CD1c-positive myeloid dendritic cell (primary cell): ENCODE measurements around the gene AFDN.

Experiments used
- DNase-seq: peaks from one replicate; pipeline ENCODE4 v3.0.0-alpha.2; 2016; ENCODE audit errors: extremely low spot score

The AFDN gene

GRCh38 chr6:167796192-167796981 is 30.3 kb upstream of the AFDN start:
- DNase-seq = no peak

DNA sequence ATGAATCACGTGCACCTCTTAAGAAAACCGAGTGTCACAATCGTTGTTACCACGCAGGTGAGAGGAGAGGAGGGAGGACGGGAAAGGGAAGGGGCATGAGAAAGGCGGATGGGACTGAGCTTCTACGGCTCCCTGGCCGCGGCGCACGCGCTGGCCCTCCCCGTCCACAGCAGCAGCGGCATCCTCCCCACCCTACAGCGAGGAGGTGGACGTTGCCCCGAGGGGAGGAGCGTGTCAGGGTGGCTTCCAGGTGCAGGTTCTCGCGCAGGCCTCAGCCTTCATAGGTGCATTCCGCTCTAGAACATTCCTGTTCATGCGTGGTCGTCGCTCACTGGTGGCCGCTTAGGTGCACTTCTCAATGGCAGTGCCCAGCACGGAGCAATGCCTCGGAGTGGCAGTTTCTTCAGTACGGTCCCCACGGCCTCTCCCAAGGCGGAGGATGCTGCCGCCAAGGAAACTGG is 29.7 kb upstream of the AFDN start:
- DNase-seq = no peak

DNA sequence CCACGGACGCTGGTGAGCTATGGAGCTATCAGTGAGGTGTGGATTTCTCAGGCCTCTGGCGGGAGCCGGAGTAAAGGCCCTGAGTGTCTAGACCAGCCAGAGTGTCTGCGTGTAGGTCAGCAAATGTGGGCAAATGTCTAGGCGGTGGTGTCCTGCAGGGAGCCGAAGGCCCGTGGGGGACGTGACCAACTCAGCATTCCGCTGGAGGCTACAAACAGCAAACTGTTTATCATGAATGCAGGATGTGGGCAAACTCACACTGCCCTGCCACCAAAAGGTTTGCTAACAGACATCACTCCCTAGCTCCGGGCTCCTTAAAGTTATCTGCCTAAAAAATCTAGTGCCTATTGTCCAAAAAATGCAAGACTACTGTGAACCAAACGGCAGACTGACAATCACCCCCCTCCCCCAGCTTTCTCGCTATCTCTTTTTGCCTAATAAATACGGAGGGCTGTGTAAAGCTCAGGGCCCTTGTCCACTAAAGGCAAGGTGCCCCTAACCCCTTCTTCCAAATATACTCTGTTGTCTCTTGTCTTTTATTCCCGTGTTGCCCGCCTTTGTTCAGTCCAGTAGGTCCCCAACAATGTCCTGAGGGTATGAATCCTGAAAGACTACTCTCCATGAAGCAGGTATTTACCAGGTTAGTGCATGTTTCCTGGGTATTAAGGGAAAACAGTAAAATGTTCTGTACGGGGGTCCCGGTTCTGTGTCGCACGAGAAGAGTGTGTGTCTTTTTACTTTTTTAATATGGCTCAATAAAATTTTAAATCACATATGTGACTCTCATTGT is 29.0 kb upstream of the AFDN start:
- DNase-seq = no peak

DNA sequence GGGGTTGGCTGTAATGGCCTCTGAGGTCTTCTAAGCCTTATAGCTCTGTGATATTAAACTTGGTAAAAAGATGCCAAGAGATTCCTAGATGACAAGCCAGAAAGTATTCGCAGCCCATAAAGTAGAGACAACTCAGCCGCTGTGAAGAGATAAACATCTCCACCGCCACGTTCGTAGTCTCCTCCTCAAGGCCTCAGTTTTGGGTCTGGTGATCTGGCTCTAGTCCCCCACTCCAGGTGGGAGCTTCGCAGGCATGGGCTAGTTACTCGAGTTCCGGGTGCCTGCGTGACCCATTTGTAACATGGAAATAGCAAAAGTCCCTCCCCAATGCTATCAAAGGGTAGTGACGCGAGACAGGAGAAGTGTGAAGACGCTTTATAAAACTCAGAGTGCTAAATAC is 28.3 kb upstream of the AFDN start:
- DNase-seq = no peak

DNA sequence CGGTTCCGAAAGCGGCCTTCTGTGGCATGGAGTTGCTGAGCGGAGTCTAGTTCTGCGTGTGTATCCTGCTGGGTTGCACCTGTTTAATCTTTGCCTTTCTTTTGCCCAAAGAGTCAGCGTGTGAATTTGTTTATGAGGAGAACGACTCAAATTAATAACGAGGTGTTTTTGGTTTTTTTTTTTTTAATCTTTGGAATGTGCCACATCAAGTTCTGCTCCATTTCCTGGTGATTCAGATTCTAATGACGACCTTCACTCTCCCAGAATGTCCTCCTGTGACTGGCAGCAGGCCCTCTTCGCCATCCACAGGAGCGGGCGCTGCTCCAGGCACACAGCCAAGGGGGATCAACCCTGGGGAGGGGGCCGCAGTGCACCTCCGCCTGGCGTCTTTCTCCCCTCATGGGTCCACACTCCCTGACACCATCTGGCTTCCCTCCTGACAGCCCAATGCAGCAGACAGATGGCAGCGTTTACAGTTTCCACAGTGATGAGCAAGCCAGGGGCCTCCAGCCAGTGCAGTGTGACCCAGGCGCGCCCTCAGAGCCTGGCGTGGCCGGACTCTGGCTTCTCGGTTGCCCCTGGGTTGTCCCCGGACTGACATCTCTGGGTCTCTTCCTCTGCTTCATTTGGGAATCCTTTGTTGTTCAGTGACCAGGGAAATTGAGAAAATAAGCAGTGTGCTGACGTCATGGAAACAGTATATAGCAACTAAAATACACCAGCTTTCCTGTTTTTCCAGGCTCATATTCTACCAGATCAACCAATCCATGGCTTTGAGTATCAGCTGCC is 27.5 kb upstream of the AFDN start:
- DNase-seq = no peak

DNA sequence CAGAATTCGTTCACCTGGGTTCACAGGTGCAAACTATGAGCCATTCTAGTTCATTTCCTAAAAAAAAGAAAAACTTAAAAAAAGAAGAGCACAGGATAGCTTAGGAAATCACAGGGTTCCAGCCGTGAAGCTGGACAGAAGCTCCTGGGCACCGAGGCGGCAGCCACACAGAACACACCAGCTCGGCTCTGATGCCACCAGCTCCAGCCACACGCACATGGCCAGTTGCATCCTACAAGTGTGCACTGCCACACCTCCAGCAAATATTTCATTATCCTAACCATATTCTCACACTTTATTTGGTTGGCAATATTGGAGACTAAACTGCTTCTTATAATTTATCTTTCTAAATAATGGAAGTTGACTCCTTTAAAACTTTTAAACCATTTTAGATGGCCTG is 26.2 kb upstream of the AFDN start:
- no peak for DNase-seq

DNA sequence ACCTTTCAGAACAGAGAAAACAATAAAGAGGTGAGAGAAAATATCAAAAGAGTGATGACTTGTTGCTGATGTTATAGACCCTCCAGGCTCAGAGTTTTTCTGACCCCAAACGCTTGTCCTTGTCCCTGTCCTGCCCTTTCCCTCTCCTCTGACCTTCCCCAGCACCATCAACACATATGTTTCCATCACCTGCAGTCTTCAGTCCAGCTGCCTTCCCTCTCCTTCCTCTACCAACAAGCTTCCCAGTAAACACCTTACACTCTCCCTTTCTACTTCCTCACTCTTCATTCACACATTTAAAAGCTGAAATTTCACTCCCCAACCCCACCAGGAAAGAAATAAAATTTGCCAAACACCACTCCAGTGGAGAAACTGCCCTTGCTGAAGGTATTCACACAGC is 25.4 kb upstream of the AFDN start:
- no peak for DNase-seq

DNA sequence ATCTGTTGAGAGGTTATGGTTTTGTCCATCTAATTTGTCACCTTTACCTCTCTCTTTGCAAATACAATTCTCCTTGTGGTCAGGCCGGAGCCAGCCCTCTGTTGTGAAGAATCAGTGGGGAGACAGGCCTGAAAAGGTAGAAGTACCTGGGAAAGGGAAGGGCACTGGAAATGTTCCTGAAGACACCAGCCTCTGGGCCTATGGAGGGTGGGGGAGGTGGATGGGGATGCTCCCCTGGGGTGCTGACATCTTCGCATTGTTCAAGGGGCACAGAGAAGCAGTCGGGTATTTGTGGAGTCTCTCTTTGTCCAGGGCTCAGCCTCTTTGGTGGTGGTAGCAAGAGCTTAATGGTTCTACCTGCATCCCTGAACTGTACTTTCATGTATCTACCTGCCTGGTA is 24.4 kb upstream of the AFDN start:
- no peak for DNase-seq

- no peak for DNase-seq
Measured at GRCh38 chr6:167803816-167804215, 22.9 kb upstream of the AFDN start.

DNA sequence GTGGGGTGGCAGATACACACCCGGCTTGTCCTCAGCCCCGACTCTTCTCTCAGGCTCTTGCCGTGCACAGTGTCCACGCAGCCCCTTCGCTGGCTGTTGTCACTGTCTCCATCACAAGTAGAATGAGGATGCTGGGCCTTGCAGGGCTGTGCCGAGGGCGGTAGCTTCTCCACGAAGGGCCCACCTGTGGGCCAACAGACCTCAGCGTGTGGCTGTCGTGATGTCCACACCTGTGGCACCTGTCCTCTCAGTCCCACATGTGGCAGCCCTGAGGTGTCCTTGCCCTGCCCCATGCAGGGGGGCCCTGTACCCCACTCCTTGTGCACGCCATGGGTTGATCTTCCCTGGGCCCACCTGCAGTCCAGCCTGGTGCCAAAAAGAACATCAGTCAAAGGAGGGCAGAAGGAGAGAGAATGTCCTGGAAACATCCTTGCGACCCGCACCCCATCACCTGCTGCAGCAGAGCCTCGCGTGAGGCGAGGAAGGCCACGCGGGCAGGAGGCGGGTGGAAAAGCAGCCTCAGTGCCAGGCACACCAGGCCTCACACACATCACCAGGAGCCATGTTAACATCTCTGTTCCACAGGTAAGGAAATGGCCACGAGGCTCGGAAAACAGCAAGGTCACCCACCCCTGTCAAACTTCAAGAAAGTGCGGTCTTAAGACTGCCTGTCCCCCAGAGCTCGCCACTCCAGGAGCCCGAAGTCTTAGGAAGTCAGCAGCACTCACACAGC is 22.3 kb upstream of the AFDN start:
- no peak for DNase-seq

GRCh38 chr6:167805349-167806060 is 21.2 kb upstream of the AFDN start:
- no peak for DNase-seq

GRCh38 chr6:167806061-167806700 is 20.5 kb upstream of the AFDN start:
- DNase-seq = no peak

GRCh38 chr6:167807200-167807599 is 19.5 kb upstream of the AFDN start:
- no peak for DNase-seq

DNA sequence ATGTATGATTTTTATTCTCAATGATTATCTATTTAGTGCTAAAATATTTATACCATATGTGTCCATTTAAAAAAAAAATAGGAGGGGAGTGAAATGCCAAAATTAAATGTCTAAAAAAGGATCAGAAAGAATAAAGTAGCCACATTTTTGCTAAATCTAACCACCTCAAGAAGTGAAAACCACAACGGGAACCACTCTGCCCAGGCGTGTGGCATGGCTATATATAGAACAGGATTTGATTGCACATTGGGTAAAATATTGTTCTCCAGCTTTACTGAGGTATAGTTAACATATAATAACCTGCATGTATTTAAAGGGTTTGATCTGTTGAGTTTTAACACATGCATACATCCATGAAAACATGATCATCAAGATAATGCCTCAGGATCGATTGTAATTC is 19.0 kb upstream of the AFDN start:
- DNase-seq = no peak

GRCh38 chr6:167811040-167811439 is 15.7 kb upstream of the AFDN start:
- no peak for DNase-seq

DNA sequence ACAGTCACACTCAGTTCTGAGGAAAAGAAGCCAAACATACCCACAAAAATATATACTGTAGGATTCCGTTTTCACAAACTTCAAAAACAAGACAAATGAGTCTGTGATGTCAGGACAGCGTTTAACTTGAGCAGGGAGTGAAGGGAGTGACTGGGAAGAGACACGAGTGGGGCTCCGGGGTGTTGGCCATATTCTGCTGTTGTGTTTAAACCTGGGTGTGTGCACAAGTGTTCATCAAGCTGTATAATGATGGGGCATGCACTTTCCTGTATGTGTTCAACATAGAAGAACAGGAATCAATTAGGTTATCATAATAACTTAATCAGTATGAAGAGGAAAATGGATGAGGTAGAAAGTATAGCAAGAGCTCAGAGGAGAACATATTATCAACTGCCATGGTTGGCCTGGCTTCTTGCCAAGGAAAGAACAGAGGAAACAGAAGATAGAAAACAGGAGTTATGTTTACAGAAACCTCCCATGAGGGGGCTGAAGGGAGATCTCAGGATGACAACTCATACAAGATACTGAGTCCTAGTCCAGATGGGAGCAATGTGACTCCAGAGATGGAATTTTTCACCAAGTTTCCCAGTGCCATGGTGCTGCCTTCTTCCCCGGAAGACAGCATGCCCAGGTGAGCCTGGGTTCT is 15.1 kb upstream of the AFDN start:
- no peak for DNase-seq

DNA sequence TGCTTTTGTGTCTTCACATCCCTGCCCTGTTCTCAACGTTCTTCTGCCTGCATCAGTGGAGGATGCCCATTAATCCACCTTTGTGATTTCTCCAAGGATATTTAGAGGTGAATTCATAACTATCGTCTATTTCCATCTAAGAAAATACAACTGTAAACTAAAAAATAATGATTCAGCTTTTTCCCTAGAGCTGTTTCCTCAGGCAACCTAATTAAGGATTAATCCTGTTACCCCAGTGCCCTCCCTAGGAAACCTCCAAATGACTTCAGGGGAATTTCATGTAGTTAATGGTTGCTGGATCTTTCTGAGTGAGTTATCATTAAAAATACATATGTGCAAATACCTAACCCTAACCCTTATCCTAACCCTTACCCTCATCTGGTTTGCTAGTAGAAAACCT is 14.6 kb upstream of the AFDN start:
- DNase-seq = no peak

DNA sequence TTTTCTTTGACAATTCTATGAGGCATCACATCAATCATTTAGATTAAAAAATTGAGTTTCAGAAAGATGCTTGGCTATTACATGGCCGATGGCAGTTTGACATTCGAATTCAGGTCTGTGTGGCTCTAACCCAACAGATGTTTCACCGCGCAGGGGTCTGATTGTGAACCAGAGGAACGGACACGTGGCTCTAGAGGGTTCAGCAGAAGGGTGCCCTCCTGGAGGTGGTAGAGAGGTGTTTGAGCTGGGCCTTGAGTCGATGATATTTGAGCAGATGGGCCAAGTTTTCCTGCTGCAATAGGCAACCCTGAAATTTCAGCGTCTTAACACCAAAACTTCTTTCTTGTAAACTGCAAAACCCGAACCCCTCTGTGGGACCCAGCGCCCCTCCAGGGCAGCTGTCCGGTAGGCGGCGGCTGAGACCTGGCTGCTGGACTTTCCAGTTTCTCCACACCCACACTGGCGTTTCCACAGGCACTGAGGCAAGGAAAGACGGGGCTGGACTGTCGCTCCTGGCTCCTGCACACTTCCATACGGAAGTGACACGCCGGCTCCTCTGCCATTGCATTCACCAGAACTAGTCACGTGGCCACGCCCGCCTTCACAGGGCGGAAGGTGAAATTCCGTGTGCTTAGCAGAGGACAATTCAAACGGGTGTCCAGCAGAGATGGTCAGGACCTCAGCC is 11.3 kb upstream of the AFDN start:
- DNase-seq = no peak

GRCh38 chr6:167817016-167817415 is 9.7 kb upstream of the AFDN start:
- no peak for DNase-seq

DNA sequence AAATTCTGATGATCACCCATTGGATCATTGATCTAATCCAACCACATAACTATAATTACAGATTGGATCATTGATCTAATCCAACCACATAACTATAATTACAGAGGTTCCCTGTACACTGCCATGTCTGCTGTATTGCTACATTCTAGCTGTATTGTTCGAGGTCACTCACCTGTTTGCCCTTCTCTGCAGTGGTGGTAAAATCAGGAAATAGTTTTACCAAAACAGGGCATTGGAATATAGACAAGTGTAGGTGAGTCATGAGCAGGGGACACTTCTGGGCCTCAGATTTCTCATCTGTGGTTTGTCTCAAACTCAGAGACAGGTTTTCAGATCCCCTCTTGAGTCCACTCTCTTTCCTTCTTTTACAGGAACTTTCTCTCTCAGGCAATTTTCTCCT is 9.0 kb upstream of the AFDN start:
- no peak for DNase-seq
